Astrocyte of the hippocampus (primary cell): ENCODE data around the gene ATP2B2.

Source experiments
- DNase-seq: peaks from one replicate; pipeline ENCODE4 v3.0.0; 2011; ENCODE audit warnings: low read depth, low spot score

The ATP2B2 gene

DNA sequence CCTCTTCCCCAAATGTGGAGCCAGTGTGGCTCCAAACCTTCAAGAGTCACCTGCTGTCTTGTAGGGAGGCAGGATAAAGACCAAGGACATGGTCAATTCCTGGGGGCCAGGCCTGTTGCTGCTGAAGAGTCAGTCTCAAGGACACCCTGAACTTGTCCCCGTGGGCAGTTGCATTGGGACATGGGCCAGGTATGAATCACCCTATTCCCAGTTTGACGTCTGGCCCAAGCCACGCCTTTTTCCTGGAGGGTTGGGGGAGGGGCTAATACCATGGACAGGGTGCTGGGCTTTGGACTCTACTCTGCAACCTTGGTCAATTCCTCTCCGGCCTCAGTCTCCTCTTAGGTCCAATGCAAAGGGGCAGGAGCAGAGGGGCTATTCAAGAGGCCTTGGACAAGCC is 10.4 kb downstream of the ATP2B2 start:
- peak; percentile 58 for DNase-seq

DNA sequence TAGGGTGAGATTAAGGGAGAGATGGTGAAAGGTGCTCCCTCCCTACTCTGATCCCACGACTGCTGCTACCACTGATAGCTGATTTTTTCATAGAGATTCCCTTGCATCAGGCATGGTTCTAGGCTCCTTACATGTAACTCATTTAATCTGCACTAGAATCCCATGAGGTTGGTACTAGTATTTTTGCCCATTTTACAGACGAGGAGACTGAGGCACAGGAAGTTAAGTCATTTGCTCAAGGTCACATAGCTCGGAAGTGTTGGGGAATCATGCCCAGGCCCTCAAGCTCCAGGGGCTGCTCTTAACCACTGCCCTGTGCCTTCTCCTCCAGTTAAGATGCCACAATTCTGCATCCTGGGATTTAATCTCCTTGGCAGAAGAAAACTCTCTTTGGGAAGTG is 11.2 kb downstream of the ATP2B2 start:
- no peak for DNase-seq

GRCh38 chr3:10493202-10493589 is 12.2 kb downstream of the ATP2B2 start:
- no peak for DNase-seq

DNA sequence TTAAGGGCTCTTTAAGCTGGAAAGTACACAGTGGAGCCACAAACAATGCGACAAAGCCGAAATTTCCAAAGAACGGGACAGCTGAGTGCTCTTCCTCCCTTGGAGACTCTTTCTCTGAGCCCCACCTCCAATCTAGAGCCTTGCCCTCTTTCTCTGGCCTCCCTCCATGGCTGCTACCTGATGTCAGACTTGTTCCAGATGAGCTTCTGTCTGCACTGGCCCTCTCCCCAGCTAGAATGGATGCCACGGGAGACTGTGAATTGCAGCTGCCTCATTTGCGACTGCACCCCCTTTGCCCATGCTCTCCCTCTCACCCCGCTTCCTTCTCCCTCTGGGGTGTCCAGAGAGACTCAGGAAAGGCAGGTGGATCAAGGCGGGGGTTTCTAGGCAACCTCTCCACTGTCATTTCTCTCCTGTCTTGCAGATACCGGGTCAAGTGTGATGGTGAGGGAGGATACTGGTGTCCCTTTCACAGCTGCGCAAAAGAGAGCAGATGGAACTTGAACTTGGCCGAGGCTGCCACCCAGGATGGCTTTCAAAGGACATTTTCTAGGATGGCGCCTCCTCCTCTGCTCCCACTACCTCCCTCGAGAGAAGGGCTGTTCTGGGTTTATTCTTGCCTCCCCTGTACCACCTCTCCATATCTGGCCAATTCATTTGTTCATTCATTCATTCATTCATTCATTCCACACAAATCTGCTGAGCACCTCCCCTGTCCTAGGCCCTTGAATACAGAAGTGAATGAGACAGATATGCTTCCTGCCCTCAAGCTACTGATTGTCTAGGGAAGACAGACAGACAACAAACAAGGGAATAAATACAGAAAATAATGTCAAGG is 12.8 kb downstream of the ATP2B2 start:
- DNase-seq: no peak

- DNase-seq: no peak
Measured at GRCh38 chr3:10489746-10490483, 15.5 kb downstream of the ATP2B2 start.

DNA sequence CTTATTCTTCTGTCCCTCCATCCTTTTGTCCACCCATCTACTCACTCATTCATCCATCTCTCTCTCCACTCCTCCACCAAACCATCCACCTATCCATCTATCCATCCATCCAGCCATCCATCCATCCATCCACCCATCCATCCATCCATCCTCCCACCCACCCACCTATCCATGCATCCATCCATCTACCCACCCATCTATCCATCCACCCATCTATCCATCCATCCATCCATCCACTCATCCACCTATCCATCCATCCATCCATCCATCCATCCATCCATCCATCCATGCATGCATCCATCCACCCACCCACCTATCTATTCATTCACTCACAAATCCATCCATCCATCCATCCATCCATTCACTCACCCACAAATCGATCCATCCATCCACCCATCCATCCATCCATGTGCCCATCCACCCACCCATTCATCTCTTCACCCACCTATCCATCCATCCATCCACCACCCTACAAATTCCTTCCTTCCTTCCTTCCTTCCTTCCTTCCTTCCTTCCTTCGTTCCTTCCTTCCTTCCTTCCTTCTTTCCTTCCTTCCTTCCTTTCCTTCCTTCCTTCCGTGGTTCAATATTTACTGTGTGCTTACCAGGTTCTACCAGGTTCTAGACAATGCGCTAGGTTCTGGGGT is 17.3 kb downstream of the ATP2B2 start:
- no peak for DNase-seq

DNA sequence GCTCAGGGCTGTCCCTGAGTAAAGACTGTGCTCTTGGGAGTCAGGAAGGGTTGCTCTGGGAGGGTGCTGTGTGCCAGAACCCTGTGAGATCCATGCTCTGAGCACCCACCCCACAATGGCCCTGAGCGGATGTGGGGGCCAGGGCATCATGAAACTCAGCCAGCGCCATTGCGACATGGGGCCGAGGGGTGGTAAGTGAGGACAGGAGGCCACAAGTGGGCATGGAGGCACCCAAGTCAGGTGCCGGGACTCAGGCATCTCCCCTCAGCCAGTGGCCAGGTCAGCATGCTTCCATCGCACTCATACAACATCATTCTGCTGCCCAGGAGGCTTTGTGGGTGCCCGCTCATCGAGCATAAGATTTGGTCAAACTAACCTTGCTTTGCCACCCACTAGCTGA is 19.6 kb downstream of the ATP2B2 start:
- no peak for DNase-seq

- no peak for DNase-seq
Measured at GRCh38 chr3:10485380-10485779, 20.0 kb downstream of the ATP2B2 start.

DNA sequence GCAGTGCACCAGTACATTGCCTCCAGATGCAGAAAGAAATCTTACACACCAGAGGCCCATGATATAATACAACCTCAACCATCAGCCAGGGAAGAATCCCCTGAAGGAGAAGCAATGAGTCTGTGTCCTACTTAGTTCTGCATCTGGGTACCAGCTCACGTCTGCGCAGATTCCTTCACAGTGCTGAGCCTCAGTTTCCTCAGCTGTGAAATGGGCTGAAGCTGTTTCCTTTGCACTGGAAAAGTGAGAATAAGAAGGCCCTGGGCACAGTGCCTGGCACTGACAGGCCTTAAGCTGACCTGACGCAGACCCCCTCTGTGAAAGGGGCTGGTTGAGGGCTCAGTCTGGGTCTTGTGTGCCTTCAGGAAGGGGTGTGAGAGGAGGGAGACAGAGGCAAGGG is 20.7 kb downstream of the ATP2B2 start:
- DNase-seq: no peak

- no peak for DNase-seq
Measured at GRCh38 chr3:10483686-10484345, 21.6 kb downstream of the ATP2B2 start.

DNA sequence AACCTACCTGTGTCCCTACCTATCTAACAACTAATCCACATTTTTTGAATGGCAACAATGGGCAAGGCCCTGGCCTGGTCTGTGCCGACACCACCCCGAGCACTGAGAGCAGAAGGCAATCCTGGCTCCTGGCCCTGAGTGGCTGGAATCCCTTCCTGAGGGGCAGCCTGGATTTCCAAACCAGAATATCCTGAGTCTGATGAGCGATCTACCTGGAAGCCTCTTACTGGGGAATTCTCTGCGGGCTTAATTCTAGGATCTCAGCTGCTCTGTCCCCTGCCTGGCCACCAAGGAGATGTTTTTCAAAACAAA is 22.1 kb downstream of the ATP2B2 start:
- no peak for DNase-seq

- no peak for DNase-seq
Measured at GRCh38 chr3:10482631-10483363, 22.6 kb downstream of the ATP2B2 start.

GRCh38 chr3:10480871-10481378 is 24.5 kb downstream of the ATP2B2 start:
- DNase-seq: no peak

GRCh38 chr3:10479311-10479710 is 26.1 kb downstream of the ATP2B2 start:
- no peak for DNase-seq

- no peak for DNase-seq
Measured at GRCh38 chr3:10475983-10476382, 29.4 kb downstream of the ATP2B2 start.

DNA sequence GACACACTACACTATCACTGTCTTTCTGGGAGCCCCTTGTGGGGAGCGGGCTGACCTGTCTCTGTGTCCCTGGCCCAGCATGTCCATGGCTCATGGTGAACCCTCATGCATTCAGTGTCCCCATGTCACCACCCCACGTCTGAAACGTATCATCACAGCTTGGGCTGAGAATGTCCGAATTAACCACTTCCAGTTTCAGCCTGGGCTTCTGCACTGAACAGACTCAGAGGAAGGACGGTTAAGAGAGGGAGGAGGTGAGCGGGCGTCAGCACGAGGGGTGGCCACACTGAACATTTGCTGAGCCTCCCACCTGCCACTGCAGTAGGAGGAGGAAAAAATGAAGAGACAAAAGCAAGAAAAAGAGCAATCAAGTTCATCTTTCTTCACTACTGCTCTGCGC is 30.5 kb downstream of the ATP2B2 start:
- no peak for DNase-seq

DNA sequence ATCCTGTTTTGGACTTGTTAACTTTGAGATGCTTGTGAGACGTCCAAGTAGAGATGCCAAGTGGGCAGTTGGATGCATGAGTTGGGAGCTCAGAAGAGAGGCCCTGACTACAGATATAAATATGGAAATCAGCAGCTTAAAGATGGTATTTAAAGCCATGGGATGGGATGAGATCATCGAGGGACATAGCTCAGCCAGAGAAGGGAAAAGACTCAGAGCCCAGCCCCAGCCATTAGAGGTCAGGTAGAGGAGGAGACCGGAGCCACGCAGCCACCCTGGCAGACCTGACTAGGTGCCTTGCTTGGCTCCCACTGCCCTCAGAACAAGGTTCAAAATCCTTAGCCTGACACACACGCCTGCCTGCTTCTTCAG is 31.1 kb downstream of the ATP2B2 start:
- no peak for DNase-seq

DNA sequence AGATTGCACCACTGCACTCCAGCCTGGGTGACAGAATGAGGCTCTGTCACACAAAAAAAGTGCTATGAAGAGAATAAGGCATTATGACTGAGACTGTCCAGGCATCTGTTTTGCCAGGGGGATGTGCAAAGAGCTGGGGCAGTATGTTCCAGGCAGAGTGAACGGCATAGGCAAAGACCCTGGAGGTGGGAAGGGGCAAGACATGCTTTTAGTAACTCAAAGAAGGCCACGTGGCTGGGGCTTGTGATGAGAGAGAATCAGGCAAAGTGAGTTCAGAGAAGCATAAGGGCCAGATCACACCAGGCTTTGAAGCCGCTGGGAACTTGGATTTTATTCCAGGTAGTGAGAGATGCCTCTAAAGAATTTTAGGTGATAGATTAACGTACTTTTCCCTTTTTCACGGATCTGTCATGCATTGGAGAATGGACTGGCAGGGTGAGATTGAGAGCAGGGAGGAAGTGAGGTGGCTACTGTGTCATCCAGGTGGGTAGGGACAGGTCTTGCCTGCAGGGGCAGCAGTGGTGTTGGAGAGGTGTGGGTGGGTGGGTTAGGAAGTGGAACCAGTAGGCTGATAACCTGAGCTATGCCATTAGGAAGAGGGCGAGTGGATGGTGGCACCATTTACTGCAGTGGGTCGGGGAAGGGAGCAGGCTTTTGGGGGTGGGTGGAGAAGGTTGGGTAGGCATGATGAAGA is 31.7 kb downstream of the ATP2B2 start:
- DNase-seq: no peak

DNA sequence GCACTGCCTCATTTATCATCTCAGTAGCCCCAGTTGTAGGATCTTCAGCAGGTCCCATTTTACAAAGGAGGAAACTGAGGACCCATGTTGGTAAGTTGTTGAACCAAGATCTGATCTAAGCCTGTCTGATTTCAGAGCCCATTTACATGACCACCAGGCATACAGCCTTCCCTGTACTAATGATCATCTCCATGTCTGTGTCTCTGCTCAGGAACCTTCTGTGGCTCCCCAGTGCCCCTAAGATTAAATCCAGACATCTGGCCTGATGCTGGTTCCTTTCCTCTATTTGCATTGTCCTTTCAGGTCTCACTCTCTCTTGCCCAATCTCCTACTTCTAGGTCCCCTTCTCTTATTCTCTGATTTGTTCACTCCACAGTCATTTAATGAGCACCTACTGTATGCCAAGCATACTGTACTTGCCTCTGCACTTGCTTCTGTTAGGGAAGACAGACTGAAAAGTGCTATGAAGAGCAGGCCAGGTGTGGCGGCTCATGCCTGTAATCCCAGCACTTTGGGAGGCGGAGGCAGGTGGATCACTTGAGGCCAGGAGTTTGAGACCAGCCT is 32.4 kb downstream of the ATP2B2 start:
- DNase-seq: no peak

DNA sequence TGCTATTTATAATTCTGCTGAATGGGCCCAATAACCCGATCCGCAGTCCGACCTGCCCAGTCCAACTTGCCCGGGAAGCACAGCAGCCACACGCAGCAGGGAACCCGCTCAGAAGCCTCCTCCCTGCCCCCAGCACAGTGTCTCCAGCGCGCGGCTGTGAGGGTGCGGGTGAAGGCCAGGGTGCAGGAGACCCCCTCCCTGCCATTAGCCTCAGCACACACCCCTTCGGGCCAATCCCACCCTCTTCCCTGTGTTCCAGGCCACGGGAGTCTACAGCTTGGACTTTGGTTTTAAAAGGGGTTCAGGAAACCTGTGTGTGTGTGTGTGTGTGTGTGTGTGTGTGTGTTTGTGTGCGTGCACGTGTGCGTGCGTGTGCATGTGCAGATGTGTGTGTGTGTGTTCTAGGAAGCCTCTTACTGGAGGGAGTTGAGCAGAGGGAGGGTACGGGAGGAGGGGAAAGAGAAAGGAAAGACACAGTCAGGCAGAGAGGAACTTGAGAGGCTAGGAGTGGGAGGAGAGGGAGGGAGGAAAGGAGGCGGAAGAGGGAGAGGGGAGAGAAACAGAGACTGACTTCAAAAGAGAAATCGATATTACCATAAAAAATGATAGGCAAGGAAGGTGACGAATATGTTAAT is 34.2 kb downstream of the ATP2B2 start:
- peak; percentile 12 for DNase-seq
